ENCODE measurements around the gene VEGFA. TPM values are rescaled to one million over a fixed set of nuclear protein-coding genes. Genes with fewer than 3 reads are reported as not detected.

VEGFA gene
- total and polyA plus RNA-seq, 2 of the 8 experiments (the other 6 are each of a cell fraction or from before 2014, with no cell fraction given) = 42.2 to 58.5 TPM

DNA sequence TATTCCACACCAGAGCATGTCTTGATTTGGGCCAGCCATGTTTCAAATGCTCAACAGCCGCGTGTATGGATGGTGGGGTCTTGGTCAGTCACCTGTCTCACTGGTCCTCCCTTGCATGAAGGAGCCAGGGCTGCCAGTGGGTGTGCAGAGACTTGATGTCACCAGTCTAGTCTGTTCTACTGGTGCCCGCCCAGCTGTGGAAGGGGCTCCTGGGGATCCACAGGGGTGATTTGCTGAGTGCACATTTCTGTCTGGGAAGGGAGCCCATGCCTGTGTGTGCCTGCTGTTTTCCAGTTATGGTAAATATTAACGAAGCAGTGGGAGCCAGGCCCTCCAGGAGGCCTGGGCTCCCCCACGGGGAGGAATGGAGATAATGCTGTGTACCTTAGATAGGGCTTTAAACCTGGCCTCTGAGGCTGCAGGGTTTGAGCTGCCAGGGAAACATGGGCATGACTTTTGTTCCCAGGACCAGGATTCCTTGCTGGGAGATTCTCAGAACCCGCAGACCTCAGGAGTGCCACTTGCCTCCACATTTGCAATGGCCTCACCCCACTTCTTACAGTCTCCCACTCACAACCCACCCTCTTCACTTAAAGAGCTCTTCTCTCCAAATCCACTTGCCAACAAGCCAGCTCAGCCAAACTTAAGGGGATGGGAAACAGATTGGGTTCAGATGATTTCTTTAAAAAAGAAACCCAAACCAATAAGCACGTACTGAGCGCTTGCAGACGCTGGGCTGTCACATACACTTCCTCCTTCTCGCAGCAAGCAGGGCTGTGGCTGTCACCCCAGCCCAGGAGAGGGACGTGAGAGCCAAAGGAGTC lies 54.1 kb downstream of the VEGFA start:
- Histone ChIP-seq H2BK20ac (ENCODE audit: low read length) (no peak overlapping the region), H4K91ac (replicated peaks; ENCODE audit: insufficient read length, low read length) (no peak overlapping the region), H3K9ac (replicated peaks in 1 of 4; ENCODE audit: extremely low read depth in 1 of 4, low read depth in 3 of 4, low read length in 3 of 4) (no peak overlapping the region), H3K79me1 (ENCODE audit: low read depth, low read length) (no peaks in the 10 kb centered on the region), H3K14ac (ENCODE audit: insufficient read length) (no peak overlapping the region), H3K4me3 (ENCODE audit: extremely low read depth in 1 of 4, insufficient read depth in 2 of 4, low read depth in 3 of 4, low read length in 4 of 4) (no peak overlapping the region), H3K4me1 (replicated peaks in 1 of 4; ENCODE audit: control insufficient read depth in 3 of 4, insufficient read depth in 4 of 4, low read length in 3 of 4) (peaks cover 0 to 4% (median 0%) of the 10 kb centered on the region in 4 experiments; a peak in 2 of 7 replicates), H3K18ac (ENCODE audit: extremely low read depth, low read length) (no peak overlapping the region), H2BK15ac (ENCODE audit: low read length) (no peak overlapping the region), H3K23ac (ENCODE audit: insufficient read length) (no peak overlapping the region), H3K23me2 (ENCODE audit: low read depth, low read length) (no peaks in the 10 kb centered on the region), H3K4me2 (ENCODE audit: insufficient read depth in 1 of 2, low read depth in 2 of 2, low read length in 2 of 2) (no peak overlapping the region), H2BK12ac (ENCODE audit: low read depth, low read length) (0 out of 2 replicates have a peak overlapping the region, but pooled peaks have one; percentile 27), H3K27ac (ENCODE audit: low read depth, low read length) (no peak overlapping the region), H3K4ac (replicated peaks; ENCODE audit: insufficient read length, low read depth, low read length) (no peak overlapping the region), H2AFZ (ENCODE audit: low read length) (no peak overlapping the region), H3K79me2 (ENCODE audit: control insufficient read depth in 1 of 2, insufficient read depth in 2 of 2, low read length in 2 of 2) (no peaks in the 10 kb centered on the region), H4K5ac (ENCODE audit: insufficient read length, low read depth, low read length) (no peak overlapping the region), H2BK5ac (ENCODE audit: low read depth, low read length) (no peak overlapping the region), H2BK120ac (replicated peaks; ENCODE audit: low read depth, low read length) (no peak overlapping the region), H3K27me3 (replicated peaks in 1 of 4; ENCODE audit: control insufficient read depth in 3 of 4, extremely low read depth in 1 of 4, insufficient read depth in 3 of 4, low read length in 3 of 4) (no peaks in the 10 kb centered on the region; a peak in 2 of 7 replicates), H3K9me3 (ENCODE audit: insufficient read depth in 2 of 2, low read depth in 1 of 2, low read length in 1 of 2) (no peaks in the 10 kb centered on the region), H3K36me3 (ENCODE audit: control insufficient read depth in 2 of 4, insufficient read depth in 4 of 4, low read length in 3 of 4) (no peaks in the 10 kb centered on the region), H3K56ac (replicated peaks; ENCODE audit: insufficient read length, low read depth, low read length) (no peak overlapping the region), H2AK5ac (ENCODE audit: low read depth, low read length) (no peak overlapping the region), H4K8ac (ENCODE audit: extremely low read depth, insufficient read depth, low read length) (no peak overlapping the region), H4K20me1 (replicated peaks in 1 of 2; ENCODE audit: control insufficient read depth in 1 of 2, insufficient read depth in 2 of 2, low read length in 2 of 2) (no peaks in the 10 kb centered on the region)
- POLR2A ChIA-PET (ENCODE audit: partially characterized antibody) = no interaction called here
- TF ChIP-seq POLR2AphosphoS5 (IDR thresholded peaks at IDR 0.05; ENCODE audit: low read depth, low read length) (no peak), RFX5 (IDR thresholded peaks at IDR 0.05; ENCODE audit: borderline replicate concordance, low read depth, low read length) (no peak), ASH2L (IDR thresholded peaks at IDR 0.05; ENCODE audit: low read length) (no peak), ZNF274 (IDR thresholded peaks at IDR 0.05; ENCODE audit: borderline replicate concordance, extremely low read depth, low read length) (no peak), RNF2 (IDR thresholded peaks at IDR 0.05; ENCODE audit: borderline replicate concordance, low read depth, low read length, missing control alignments, poor library complexity, severe bottlenecking) (no peak), SIRT6 (IDR thresholded peaks at IDR 0.05; ENCODE audit: low read length) (no peak), EP300 (IDR thresholded peaks at IDR 0.05; ENCODE audit: borderline replicate concordance in 1 of 2, low read depth in 2 of 2, low read length in 2 of 2) (no peak), CBX5 (IDR thresholded peaks at IDR 0.05; ENCODE audit: low read depth, low read length) (no peak), JUN (IDR thresholded peaks at IDR 0.05; ENCODE audit: low read depth, low read length) (no peak), SRF (IDR thresholded peaks at IDR 0.05; ENCODE audit: low read depth, low read length) (no peak), RXRA (IDR thresholded peaks at IDR 0.05; ENCODE audit: insufficient read depth, low read depth, low read length) (no peak)
- WGBS, 2 experiments (ENCODE audit: extremely low coverage in 1 of 2, insufficient coverage in 1 of 2, insufficient read length in 1 of 2, insufficient replicate concordance in 2 of 2, low coverage in 1 of 2, low lambda C conversion rate in 2 of 2, missing lambda C conversion rate in 1 of 2) = 93% methylated on average over 11 of the region's 11 CpGs; no CpG with 5 or more reads in 1 of the 2 experiments
- no peak for FAIRE-seq
- CTCF ChIA-PET (ENCODE audit: partially characterized antibody) = interaction anchor here (0.8 to 2.9 kb wide), 7 partner anchors 7 to 228 kb away, joined by 3 to 18 read pairs (median 3); no protein-coding TSS in a partner anchor
- no peak for DNase-seq (ENCODE audit: low read depth in 1 of 2, low spot score in 2 of 2)
